Large intestine (tissue), 3 donors: ENCODE results near the gene VIPR2. TPM values are rescaled to one million over a fixed set of nuclear protein-coding genes. Genes with fewer than 3 reads are reported as not detected.
"Not testable (repeated sequence)": the region's sequence is repeated elsewhere in the genome, so short reads cannot be mapped to it uniquely, and the experiment has no call there.

Experiments used
- DNase-seq, 2 donors: peaks; one replicate each; pipeline versions ENCODE4 v3.0.0 to v3.0.0-alpha.2; 2013
- H3K27ac ChIP-seq: one replicate; pipeline ENCODE4 v1.5.1; 2013; ENCODE audit warnings: low read length
- H3K27me3 ChIP-seq: 2 replicates; pipeline ENCODE4 v1.6.1; 2013; ENCODE audit warnings: low read length; ENCODE audit not compliant: control insufficient read depth, insufficient read depth
- H3K36me3 ChIP-seq: 2 replicates; pipeline ENCODE4 v1.6.1; 2013; ENCODE audit warnings: low read length; ENCODE audit not compliant: control insufficient read depth, insufficient read depth
- H3K4me1 ChIP-seq: one replicate; pipeline ENCODE4 v1.6.1; 2013; ENCODE audit warnings: low read length; ENCODE audit not compliant: control insufficient read depth, insufficient read depth
- H3K4me3 ChIP-seq: one replicate; pipeline ENCODE4 v1.5.1; 2013; ENCODE audit warnings: low read length
- H3K9me3 ChIP-seq: one replicate; pipeline ENCODE4 v1.6.1; 2013; ENCODE audit warnings: mild to moderate bottlenecking, low read depth, low read length, moderate library complexity; ENCODE audit not compliant: control insufficient read depth
- WGBS: methylation state at CpG from one replicate; pipeline ENCODE4 v1.1.5; 2013; ENCODE audit warnings: low lambda C conversion rate; ENCODE audit not compliant: insufficient coverage; 5-methylcytosine and 5-hydroxymethylcytosine counted together
- polyA plus RNA-seq: library from polyadenylated mRNA; unstranded; fragments of 120-200 nt; gene quantifications from one replicate; pipeline ENCODE4 v1.2.1, GENCODE V29; 2013

Gene VIPR2
- polyA plus RNA-seq, 1 donor: 1.4 TPM

GRCh38 chr7:158998261-158998660 is 146.4 kb downstream of the VIPR2 start:
- not testable (repeated sequence) for H3K4me1 ChIP-seq, H3K27ac ChIP-seq, DNase-seq, H3K36me3 ChIP-seq, H3K4me3 ChIP-seq
- H3K27me3 ChIP-seq: peaks cover 34% of the 10 kb centered on the region
- WGBS: no CpG with 5 or more reads among the region's 9 CpGs
- H3K9me3 ChIP-seq: peaks cover 15% of the 10 kb centered on the region

GRCh38 chr7:158997471-158997870 is 147.2 kb downstream of the VIPR2 start:
- peaks cover 18% of the 10 kb centered on the region for H3K9me3 ChIP-seq
- no peaks in the 10 kb centered on the region for H3K36me3 ChIP-seq
- no peaks in the 10 kb centered on the region for H3K4me1 ChIP-seq
- no CpG with 5 or more reads among the region's 22 CpGs for WGBS
- peaks cover 42% of the 10 kb centered on the region for H3K27me3 ChIP-seq
- DNase-seq: no peak
- no peak overlapping the region for H3K4me3 ChIP-seq
- H3K27ac ChIP-seq: no peak overlapping the region

- Histone ChIP-seq H3K27me3 (peaks cover 45% of the 10 kb centered on the region), H3K4me1 (no peaks in the 10 kb centered on the region), H3K9me3 (peaks cover 18% of the 10 kb centered on the region), H3K4me3 (no peak overlapping the region), H3K36me3 (no peaks in the 10 kb centered on the region), H3K27ac (no peak overlapping the region)
- WGBS: 40% methylated on average over 5 of the region's 32 CpGs
- DNase-seq: no peak
Measured at GRCh38 chr7:158997110-158997453, 147.6 kb downstream of the VIPR2 start.

GRCh38 chr7:158996214-158997109 is 148.2 kb downstream of the VIPR2 start:
- WGBS: no CpG with 5 or more reads among the region's 47 CpGs
- H3K27me3 ChIP-seq: peaks cover 51% of the 10 kb centered on the region

GRCh38 chr7:158995514-158995913 is 149.2 kb downstream of the VIPR2 start:
- Histone ChIP-seq H3K36me3 (no peaks in the 10 kb centered on the region), H3K4me3 (no peak overlapping the region), H3K27ac (no peak overlapping the region), H3K27me3 (peaks cover 57% of the 10 kb centered on the region), H3K4me1 (no peaks in the 10 kb centered on the region), H3K9me3 (peaks cover 18% of the 10 kb centered on the region)
- WGBS: no CpG with 5 or more reads among the region's 17 CpGs
- DNase-seq: no peak

More at GRCh38 chr7:158996214-158997109, 148.2 kb downstream of the VIPR2 start:
- peaks cover 18% of the 10 kb centered on the region for H3K9me3 ChIP-seq
- H3K36me3 ChIP-seq: no peaks in the 10 kb centered on the region
- no peak for DNase-seq
- H3K4me1 ChIP-seq: no peaks in the 10 kb centered on the region
- no peak overlapping the region for H3K27ac ChIP-seq
- H3K4me3 ChIP-seq: no peak overlapping the region

- Histone ChIP-seq H3K27ac (no peak overlapping the region), H3K36me3 (no peaks in the 10 kb centered on the region), H3K4me1 (no peaks in the 10 kb centered on the region), H3K27me3 (peaks cover 61% of the 10 kb centered on the region), H3K9me3 (peaks cover 18% of the 10 kb centered on the region), H3K4me3 (no peak overlapping the region)
- DNase-seq: no peak
- no CpG with 5 or more reads among the region's 6 CpGs for WGBS
Measured at GRCh38 chr7:158994687-158995086, 150.0 kb downstream of the VIPR2 start.

- no peak overlapping the region for H3K4me3 ChIP-seq
- H3K9me3 ChIP-seq: peaks cover 18% of the 10 kb centered on the region
- H3K4me1 ChIP-seq: no peaks in the 10 kb centered on the region
- H3K36me3 ChIP-seq: no peaks in the 10 kb centered on the region
- DNase-seq: no peak
- H3K27ac ChIP-seq: no peak overlapping the region
- WGBS: no CpG with 5 or more reads among the region's 12 CpGs
- peaks cover 63% of the 10 kb centered on the region for H3K27me3 ChIP-seq
Measured at GRCh38 chr7:158993591-158993990, 151.1 kb downstream of the VIPR2 start.

GRCh38 chr7:158992759-158993158 is 151.9 kb downstream of the VIPR2 start:
- peaks cover 63% of the 10 kb centered on the region for H3K27me3 ChIP-seq
- no peaks in the 10 kb centered on the region for H3K36me3 ChIP-seq
- H3K4me3 ChIP-seq: no peak overlapping the region
- no CpG with 5 or more reads among the region's 28 CpGs for WGBS
- H3K27ac ChIP-seq: no peak overlapping the region
- DNase-seq: no peak
- no peaks in the 10 kb centered on the region for H3K4me1 ChIP-seq
- peaks cover 23% of the 10 kb centered on the region for H3K9me3 ChIP-seq

GRCh38 chr7:158991824-158992621 is 152.6 kb downstream of the VIPR2 start:
- H3K4me1 ChIP-seq: no peaks in the 10 kb centered on the region
- no peak for DNase-seq
- H3K27me3 ChIP-seq: peaks cover 57% of the 10 kb centered on the region
- 100% methylated on average over 1 of the region's 21 CpGs for WGBS
- H3K9me3 ChIP-seq: peaks cover 26% of the 10 kb centered on the region
- no peak overlapping the region for H3K4me3 ChIP-seq
- no peak overlapping the region for H3K27ac ChIP-seq
- H3K36me3 ChIP-seq: no peaks in the 10 kb centered on the region

GRCh38 chr7:158988996-158989395 is 155.7 kb downstream of the VIPR2 start:
- Histone ChIP-seq H3K27ac (no peak overlapping the region), H3K4me1 (no peaks in the 10 kb centered on the region), H3K9me3 (peaks cover 13% of the 10 kb centered on the region), H3K36me3 (no peaks in the 10 kb centered on the region), H3K27me3 (peaks cover 36% of the 10 kb centered on the region), H3K4me3 (no peak overlapping the region)
- WGBS: no CpG with 5 or more reads among the region's 2 CpGs
- no peak for DNase-seq
